HUDEP-2 (cell line): ENCODE measurements around the gene ERBB4.

Experiments
- DNase-seq, 76 experiments: peaks; one replicate each; lab custom pipeline; 2025; ENCODE audit not compliant: unreplicated experiment in 76 of 76; lab: John Stamatoyannopoulos, UW

ERBB4 gene

DNA sequence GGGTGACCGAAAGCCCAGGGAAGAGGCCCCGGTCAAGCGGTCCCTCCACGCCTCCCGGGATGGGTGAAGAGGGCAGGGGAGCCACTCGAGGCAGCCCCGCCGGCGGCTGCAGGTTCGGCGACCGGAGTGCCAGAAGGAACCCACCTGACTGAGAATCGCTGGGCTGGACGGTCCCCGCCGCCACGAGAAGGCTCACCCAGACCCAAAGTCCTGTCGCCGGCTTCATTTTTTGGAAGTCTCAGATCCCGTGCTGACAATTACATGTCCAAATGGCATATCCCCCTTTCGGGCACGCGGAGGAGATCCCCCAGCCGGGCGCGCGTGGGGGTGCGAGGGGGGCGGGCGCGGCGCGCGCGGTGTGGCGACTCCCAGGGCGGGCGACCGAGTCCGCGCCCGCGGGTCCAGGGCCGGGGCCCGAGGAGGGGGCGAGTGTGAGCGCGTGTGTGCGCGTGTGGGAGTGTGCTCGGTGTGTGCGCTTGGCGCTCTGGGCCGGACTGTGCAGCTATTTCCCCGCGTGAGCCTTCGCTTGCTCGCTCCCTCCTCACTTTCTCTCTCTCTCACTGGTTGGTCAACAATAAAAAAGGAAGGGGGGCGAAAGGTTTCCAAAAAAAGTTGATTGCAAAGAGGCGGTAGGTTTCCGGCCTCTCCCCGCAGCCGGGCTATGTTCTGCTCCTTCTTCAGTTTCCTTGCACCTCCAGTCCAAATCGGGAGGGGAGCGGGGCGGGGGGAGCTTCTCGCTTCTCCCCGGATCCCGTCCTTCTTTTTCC is at the start of gene ERBB4:
TSS of gene ERBB4 (minus strand) at position 498 of the 767 bp plus-strand sequence. CDS start at position 226, 272 bp downstream.
- DNase-seq, result no peak

DNA sequence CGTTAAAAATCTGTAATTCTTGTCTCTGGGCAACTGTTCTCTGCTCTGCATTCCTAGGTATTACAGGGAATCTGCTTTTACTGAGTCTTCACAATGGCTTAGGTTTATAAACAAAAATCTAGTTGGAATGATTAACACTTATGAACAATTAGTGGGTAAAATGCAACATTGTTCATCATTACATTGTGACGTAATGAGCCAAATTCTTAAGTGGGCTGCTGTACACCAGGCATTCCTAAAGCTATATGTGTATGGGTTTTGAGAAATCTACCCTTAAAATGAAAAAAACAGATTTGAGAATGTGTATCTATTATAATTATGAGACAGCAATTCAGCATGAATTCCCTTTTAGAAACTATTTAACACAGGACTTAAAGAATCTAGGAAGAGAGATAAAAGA is 41.5 kb upstream of the ERBB4 start:
- DNase-seq, result no peak

DNA sequence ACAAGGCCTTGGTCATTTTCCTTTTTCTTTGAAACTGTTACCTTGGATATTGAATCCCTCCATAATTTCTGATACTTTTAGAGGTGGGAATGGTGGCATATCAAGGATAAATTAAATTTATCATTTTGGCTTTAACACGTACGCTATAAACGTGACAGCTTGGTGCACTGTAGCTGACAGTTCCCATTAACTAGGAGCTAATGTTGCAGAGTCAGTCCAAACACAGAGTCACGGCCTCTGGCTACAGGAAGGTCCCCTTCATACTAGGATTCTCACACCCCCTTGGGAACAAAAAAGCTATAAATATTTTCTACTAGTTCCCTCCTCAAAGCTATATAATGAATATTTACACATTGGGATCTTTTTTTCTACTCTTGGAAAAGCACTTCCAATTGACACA is 17.7 kb upstream of the ERBB4 start:
- DNase-seq, result no peak

DNA sequence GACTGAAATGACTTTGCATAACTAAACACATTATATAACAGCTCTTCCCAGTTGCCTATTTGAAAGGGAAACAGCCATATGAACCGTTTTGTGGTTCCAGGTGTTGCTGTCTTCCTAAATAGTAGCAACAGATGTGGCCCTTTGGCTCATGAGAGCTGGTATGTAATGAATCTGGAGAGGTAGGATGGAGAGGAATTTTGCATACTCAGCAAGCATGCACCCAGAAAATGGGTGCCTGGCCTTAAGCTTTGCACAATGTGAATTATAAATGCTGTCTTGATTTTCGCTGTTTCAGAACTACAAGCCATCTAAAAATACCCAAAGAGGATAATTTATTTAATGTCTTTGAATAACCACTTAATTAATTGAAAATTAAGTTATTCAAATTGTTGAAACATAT is 15.6 kb upstream of the ERBB4 start:
- DNase-seq, result no peak

DNA sequence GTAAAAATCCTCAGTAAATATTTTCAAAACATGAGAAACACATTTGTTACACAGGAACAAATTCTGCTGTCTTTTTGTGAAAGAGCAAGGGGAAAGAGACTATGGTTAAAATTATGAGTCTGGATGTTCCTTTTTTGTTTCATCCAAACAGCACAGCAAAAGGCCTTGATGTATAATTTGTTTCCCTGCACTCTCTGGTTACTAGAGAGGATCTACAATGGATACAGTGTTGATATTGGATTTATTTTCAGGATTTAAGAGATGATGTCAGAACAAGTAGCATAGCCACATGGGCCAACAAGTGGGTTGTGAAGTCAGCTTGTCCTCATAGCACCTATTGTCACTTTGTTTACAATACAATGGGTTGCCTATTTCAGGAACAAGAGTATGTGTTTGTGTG is 11.3 kb upstream of the ERBB4 start:
- DNase-seq, result no peak

DNA sequence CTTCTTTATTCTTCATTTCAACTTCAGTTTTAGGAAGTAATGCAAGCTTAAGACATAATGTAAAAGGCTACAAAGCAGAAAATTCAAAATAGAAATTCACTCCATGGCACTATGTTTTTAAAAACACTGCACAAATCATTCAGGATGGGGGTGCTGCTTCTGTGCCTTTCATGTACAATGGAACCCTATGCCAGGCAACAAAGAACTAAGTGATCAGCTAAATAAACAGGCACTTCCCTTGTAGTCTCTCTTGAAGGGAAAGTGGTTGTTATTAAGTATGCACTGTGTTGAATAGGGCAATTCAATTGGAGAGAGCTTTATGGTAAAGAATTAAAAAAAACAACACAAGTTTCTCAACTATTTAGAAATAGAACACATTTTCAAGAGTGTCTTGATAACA is 10.9 kb upstream of the ERBB4 start:
- no peak for DNase-seq

DNA sequence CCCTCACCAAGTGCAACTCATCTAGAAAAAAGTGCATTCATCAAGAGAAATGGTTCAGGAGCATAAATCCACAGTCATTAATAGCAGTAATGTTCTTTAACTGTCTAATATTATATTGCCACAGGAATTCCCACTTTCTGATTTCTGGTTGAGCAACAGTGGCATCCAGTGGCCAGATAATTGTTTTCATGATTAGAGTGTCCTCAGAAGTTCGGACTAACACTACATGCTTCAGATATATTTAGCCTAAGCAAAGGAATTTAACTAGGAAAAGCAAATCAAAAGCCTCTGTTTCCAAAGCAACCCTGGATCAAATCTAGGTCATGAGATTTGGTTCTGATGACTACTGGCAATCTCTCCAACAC is 9.8 kb upstream of the ERBB4 start:
- peak in 11 of 76 experiments; percentile 7 to 41 (median 28) for DNase-seq

DNA sequence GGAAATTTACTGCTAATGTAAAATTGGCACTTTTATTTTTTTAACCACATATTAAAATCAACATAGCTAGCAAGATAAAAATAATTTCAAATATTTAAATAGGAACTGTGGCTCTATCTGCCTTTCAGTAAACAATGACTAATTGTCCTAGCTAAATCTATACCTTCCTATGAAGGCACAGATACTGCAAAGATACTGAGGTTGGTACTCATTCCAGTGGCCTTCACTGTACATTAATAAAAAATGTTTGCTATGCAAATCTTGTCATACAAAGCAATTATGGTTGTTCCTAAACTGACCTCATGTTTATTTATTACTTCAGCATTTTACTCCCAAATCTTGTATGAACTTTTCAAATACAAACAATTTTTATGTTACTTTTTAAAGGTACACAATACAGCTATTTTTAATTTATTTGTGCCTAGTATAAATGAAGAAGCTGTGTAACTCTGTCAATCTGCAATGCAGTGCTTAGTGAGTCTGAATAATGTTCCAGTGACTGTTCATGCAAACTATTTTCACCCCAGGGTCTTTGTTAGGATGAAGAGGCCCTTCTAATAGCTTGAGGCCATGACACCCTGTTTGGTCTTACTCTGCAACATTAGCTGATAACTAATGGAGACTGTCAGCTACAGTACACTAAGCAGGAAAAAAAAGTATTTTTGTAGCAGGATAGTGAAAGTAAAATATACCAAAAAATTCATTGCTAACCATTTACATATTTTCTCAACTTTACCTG is 9.3 kb upstream of the ERBB4 start:
- no peak for DNase-seq

DNA sequence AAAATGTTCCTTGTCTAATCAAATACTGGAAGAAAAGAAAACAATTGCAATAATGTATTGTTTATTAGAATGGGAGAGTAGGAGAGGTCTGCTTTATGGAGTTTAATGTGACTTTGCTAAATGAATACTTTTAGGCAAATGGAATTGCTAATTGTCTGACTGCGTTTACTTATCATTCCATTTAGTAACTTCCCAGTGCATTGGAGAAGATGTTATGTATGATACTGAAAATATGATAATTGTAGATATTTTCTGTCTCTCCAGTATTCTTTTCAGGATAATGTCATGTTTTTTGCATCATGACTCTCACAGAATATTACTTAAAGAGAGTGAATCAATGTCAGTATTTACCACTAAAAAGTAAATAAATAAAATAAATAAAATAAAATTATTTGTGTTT is 8.1 kb upstream of the ERBB4 start:
- no peak for DNase-seq

DNA sequence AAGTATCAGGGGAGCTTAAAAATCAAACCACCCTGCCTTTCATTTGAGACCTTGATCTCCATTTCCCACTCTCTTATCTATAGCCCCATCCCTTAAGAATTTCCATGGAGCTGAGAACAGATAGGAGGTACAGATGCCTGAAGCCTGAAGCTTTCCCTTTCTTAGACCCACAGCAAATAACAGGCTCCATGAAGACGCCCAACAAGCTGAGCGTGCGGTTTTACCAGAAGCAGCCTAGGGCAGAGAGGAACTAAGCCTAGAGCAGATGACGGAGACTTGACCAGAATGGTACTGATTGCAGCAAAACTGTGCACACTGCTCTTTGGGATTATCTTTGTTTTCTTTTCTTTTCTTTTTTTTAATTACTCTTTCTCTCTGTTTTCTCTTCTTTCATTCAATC is 1.7 kb upstream of the ERBB4 start:
- no peak for DNase-seq

DNA sequence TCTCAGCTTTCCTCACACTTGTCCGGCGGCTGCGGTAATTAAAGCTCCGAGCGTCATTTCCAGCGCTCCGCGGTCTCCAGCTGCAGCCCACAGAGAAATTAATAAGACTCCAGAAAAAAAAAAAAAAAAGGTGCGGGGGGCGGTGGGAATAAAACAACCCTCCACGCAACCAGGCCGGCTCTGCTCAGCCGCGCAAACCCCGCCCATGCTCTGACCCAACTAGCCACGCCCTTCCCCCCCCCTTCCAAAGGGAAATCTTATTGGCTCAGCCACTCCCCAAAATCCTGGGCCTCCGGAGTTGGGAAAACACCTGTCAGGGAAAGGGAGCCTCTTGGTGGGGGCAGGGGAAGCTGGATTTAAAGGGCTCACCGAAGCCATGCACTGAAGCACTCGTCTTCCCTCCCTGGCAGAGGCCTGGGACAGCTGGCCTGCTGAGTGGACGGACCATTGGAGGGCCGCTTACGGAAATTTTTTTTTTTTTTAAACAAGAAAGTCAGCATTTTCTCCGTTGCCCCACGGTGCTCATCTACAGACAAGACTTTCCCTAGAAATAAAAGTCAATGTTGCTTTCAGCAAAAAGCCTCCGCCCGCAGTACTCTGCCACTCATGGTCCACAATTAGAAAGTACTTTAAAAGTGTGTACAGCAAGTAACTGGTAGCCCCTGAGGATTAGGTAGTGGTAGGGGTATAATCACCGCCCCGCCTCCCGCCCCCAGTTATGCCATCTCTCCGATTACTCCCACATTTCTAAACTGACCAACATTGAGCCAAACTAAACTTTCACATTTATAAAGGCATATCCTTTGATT is 674 bp upstream of the ERBB4 start:
- DNase-seq, result peak in 11 of 76 experiments; percentile 1 to 18 (median 10)

DNA sequence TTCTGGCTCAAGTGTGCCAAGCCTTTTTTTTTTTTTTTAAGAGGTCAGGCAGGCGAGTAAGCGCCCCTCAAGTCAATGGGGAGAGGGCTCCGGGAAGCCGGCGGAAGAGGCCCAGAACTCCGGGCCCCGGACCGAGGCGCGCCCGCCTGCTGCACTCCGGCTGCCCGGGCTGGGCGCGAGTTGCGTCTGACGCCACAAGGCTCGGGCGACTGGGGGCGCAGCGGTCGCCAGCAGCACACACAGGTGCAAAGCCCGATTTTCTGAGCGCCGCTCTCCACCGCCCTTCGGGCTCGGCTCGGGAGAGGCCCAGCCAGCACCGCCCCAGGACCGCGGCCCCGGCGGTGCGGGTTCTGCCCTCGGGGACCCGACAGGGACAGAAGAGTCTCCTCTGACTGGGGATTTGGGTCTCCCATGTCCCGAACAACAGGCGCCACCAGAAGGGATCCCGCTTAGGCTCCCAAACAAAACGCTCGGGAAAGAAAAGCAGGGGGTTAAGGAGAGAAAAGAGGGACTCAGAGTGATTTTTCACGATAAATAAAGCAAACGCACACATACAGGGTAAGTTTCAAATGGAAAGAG is 787 bp downstream of the ERBB4 start:
- peak in 5 of 76 experiments; percentile 22 to 61 (median 27) for DNase-seq

DNA sequence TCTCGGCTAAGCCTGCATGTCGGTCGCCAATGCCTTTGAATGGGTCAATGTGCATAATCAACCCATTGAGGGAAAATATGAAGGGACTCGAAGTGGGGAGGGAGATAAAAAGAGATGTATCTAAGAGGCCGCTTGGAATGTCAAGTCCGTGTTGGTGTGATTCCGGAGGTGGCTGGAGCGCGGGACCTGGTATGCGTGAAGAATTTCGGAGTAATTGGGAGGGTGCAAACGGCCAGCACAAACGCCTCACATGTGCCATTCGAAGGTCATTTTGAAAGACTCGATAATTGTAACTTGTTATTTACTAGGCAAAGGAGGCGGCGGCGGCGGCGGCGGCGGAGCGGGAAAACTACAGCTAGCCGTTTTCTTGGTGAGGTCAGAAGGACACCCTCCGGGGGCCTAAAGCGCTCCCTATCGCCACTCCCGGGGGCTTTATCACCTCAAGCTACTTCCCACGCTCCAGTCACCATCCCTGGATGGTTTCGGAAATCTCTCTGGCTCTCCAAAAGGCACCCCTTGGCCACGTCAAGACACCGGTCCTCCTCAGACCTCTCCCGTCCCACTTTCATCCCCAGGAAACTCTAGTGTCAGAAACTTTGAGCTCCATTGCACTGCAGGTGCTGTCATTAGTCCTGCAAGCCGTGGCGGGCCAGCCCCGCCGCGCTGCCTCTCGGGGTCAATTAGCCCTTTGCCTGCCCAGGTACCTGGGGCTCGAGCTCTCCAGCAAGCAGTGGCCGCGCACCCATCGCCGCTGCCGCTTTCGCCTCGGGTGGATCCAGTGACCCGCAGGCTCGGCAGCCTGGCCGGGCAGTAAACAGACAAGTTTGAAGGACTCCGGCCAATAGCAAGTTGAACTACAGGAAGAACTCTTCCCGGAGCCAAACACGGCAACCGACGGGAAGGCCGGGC is 1.5 kb downstream of the ERBB4 start:
- DNase-seq, result peak in 1 of 76 experiments; percentile 54

DNA sequence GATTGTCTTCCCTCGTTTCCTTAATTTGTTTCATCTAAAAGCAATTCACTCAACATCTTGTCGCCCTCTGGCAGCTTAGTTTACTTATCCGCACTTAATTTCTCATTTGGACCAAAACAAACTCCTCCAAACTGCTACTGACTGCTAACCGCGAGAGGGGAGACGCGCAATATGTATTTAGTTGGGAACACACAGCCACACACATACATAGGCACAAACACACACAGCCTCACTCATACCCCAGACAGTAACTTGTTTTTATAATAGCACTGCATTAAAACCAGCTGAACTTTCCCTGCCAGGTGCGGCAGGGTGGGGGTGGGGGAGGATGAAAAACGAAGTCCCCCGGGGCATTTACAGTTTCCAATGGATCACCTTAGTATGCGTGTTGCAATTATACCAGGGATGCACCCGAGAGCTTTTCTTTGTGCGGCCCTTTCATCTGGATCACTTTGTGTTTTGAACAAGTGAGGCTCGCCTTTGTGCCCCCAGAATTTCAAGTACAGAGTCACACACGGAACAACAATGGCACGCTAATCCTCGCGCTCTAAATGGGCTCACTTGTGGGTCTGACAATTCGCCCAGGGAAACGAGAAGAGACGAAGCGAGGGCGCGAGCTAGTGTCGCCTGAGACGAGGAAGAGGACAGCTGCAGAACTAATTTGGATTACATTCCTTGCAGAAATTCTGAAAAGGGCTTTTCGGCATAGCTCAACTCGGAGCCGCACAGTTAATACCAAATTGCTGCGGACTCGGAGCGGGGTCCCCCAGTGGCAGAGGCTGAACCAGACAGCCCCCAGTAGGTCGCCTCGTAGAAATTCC is 2.4 kb downstream of the ERBB4 start:
- DNase-seq, result peak in 1 of 76 experiments; percentile 39

DNA sequence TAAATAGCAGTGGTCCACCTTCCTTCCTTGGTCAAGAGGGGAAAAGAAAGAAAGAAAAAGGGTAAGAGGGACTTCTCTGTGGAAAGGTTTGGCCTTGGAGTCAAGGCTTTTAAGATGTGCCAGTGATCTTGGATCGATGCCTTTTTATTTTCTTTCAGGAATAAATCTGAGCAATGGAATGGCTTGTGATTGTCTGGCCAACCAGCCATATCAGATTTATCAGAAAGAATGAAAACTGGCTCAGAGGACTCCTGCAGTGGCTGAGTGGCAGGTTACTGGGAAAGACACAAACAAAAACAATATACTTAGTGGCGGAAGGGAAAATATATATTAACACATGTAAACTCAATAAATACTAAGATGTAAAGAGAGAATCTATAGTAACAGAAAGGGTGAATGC is 4.3 kb downstream of the ERBB4 start:
- DNase-seq, result no peak

DNA sequence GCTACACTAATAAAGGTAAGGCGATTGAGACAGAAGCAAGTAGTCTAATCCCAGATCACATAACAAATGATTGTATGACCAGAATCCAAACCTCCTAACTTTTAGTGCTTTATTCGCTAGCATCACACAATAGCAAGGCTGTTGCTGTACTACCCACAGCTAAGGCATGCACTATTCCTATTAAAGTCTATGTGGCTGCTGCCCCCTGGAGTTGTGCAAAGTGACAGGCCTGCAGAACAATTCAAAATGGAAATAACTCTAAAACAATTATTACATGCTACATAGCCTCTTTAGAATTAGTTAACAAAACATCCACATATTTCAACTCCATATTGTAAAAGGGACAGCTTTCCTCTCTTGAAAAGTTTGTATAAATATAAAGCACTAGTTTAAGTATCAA is 6.0 kb downstream of the ERBB4 start:
- no peak for DNase-seq

DNA sequence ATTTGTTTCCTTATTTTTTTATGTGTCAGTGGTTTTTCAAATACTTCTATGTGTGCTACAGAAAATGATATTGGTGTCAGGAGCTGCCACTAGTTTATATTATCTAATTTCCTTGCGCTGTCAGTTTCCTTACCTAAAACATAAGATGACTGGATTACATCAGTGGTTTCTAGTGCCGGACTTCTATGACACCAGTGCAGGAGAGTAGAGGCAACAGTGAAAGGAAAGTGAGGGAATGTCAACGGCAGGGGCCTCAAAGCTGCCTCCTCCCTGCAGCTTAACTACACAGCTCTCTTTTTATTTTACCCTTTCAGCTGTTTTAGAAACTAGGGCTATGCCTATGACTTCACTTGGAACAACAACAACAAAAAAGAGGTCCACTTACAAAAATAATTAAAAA is 6.5 kb downstream of the ERBB4 start:
- no peak for DNase-seq

DNA sequence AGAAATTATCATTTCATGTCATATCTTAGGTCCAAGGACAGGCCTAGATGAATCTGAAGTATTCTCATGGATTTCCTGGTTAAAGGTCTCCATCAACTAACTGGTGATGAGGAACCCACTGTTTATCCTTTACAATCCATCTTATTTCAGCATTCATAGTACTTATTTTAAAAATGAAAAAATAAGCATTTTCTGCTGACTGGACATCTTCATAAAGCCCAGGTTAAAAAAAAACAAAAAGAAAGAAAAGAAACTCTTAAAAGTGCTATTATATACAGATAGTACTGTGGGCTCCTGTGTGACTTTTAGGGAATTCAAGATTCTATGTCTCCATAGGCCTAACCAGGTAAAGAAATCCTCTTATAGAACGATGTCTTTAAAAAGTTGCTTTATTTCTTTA is 7.1 kb downstream of the ERBB4 start:
- no peak for DNase-seq

DNA sequence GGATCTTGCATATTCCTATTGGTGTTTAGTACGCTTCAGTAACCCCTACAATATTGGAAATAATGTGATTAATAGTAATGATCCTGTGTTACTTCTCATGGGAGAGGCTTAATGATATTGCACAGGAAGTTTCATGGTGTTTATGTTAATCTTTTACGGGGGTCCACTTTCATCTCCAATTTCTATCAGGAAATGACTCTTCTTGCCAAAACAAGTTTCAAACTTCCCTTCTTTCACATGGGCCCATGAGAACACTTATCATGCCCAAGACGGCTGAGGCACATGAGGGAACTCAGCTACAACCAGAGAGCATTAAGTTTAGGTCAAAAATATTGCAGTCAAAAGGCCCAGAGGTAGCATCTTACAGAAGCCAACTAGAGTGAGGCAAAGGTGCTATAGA is 7.6 kb downstream of the ERBB4 start:
- DNase-seq, result no peak
